ENCODE measurements around the gene AVP.

Gene AVP

DNA sequence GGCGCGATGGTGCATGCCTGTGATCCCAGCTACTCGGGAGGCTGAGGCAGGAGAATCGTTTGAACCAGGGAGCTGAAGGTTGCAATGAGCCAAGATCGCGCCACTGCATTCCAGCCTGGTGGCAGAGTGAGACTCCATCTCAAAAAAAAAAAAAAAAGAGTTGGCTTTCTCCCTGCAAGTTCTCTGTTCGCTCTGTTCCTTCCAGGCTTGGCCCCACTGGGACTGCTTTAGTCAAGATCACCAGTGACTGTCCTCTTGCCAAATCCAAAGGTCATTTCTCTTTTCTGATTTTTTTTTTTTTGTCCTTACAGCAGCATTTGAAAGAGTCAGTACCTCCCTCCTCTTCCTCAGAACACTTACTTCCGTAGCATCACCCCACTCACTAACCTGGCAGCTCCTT, 51.9 kb downstream of the AVP start:
- Histone ChIP-seq H3K36me3 (no peaks in the 10 kb centered on the region), H3K27me3 (no peaks in the 10 kb centered on the region), H3K4me3 (ENCODE audit: low read depth, low read length) (no peak overlapping the region), H3K4me1 (no peaks in the 10 kb centered on the region), H3K9me3 (no peaks in the 10 kb centered on the region)
- TF ChIP-seq CTCF (IDR thresholded peaks at IDR 0.05; ENCODE audit: low read depth, low read length) = no peak
- DNase-seq = no peak

All from BE2C (cell line).